Loucy (cell line): ENCODE measurements around the gene UNC5C.

Source experiments
- H2AFZ ChIP-seq: fragments of 200-600 bp; sonication (generic); 2 replicates; pipeline ENCODE4 v1.6.0; 2016; ENCODE audit warnings: antibody characterized with exemption, mild to moderate bottlenecking, low read length, moderate library complexity
- H3F3A ChIP-seq: fragments of 200-600 bp; 2 replicates; pipeline ENCODE4 v1.6.0; 2016; ENCODE audit warnings: antibody characterized with exemption, low read depth, mild to moderate bottlenecking
- H3K27me3 ChIP-seq: fragments of 200-600 bp; sonication (generic); 2 replicates; pipeline ENCODE4 v1.6.1; 2014; ENCODE audit warnings: low read length, mild to moderate bottlenecking; ENCODE audit not compliant: insufficient read depth, poor library complexity, severe bottlenecking
- H3K36me3 ChIP-seq: fragments of 200-600 bp; sonication (generic); 2 replicates; pipeline ENCODE4 v1.6.1; 2016; ENCODE audit warnings: low read length; ENCODE audit not compliant: insufficient read depth
- H3K4me1 ChIP-seq: fragments of 200-600 bp; sonication (generic); 2 replicates; pipeline ENCODE4 v1.5.1; 2014; ENCODE audit warnings: low read length, mild to moderate bottlenecking; ENCODE audit not compliant: insufficient read depth, poor library complexity, severe bottlenecking
- H3K4me2 ChIP-seq: fragments of 200-600 bp; sonication (generic); 2 replicates; pipeline ENCODE4 v1.6.0; 2014; ENCODE audit warnings: antibody characterized with exemption, low read length, low read depth, mild to moderate bottlenecking; ENCODE audit not compliant: poor library complexity, severe bottlenecking
- H3K4me3 ChIP-seq: fragments of 200-600 bp; sonication (generic); 2 replicates; pipeline ENCODE4 v1.5.1; 2014; ENCODE audit warnings: low read length, mild to moderate bottlenecking, mixed read lengths; ENCODE audit not compliant: poor library complexity, severe bottlenecking
- H3K79me2 ChIP-seq: fragments of 200-600 bp; sonication (generic); 2 replicates; pipeline ENCODE4 v1.6.1; 2014; ENCODE audit warnings: low read length; ENCODE audit not compliant: insufficient read depth
- H3K9ac ChIP-seq: fragments of 200-600 bp; sonication (generic); 2 replicates; pipeline ENCODE4 v1.6.0; 2014; ENCODE audit warnings: mild to moderate bottlenecking, low read depth, low read length, moderate library complexity; ENCODE audit not compliant: poor library complexity, severe bottlenecking
- H3K9me2 ChIP-seq: fragments of 200-600 bp; sonication (generic); replicated peaks from 2 replicates; pipeline ENCODE4 v1.6.1; 2016; ENCODE audit warnings: low read depth, low read length, mixed read lengths
- H3K9me3 ChIP-seq: fragments of 200-600 bp; sonication (generic); 2 replicates; pipeline ENCODE4 v1.6.1; 2014; ENCODE audit warnings: mild to moderate bottlenecking, antibody characterized with exemption, low read length, low read depth; ENCODE audit not compliant: insufficient read depth
- H4K20me1 ChIP-seq: fragments of 200-600 bp; sonication (generic); 2 replicates; pipeline ENCODE4 v1.6.0; 2014; ENCODE audit warnings: antibody characterized with exemption, low read length, mild to moderate bottlenecking; ENCODE audit not compliant: insufficient read depth, poor library complexity, severe bottlenecking
- CTCF ChIP-seq: fragments of 200-600 bp; sonication (generic); conservative IDR thresholded peaks from 2 replicates; pipeline ENCODE4 v1.5.1; 2014; ENCODE audit warnings: mild to moderate bottlenecking, antibody characterized with exemption, low read length
- EZH2phosphoT487 ChIP-seq: fragments of 200-600 bp; IDR thresholded peaks from 2 replicates; pipeline ENCODE4 v1.6.1; 2018; ENCODE audit warnings: antibody characterized with exemption, mild to moderate bottlenecking, moderate library complexity, borderline replicate concordance

UNC5C gene

GRCh38 chr4:95263960-95264359 lies 284.8 kb downstream of the UNC5C start:
- Histone ChIP-seq H3K4me2 (no peak overlapping the region), H3F3A (no peaks in the 10 kb centered on the region), H3K9ac (no peak overlapping the region), H3K9me2 (no peaks in the 10 kb centered on the region), H3K4me1 (no peaks in the 10 kb centered on the region), H3K9me3 (no peaks in the 10 kb centered on the region), H3K36me3 (no peaks in the 10 kb centered on the region), H3K4me3 (no peak overlapping the region), H2AFZ (no peak overlapping the region), H3K27me3 (no peaks in the 10 kb centered on the region), H4K20me1 (no peaks in the 10 kb centered on the region), H3K79me2 (no peaks in the 10 kb centered on the region)
- no peak for TF ChIP-seq EZH2phosphoT487
- no peak for TF ChIP-seq CTCF

- H3K27me3 ChIP-seq = no peaks in the 10 kb centered on the region
- H3K9ac ChIP-seq = no peak overlapping the region
- no peaks in the 10 kb centered on the region for H3K79me2 ChIP-seq
- no peaks in the 10 kb centered on the region for H3K9me2 ChIP-seq
- no peak overlapping the region for H3K4me2 ChIP-seq
- no peaks in the 10 kb centered on the region for H3K9me3 ChIP-seq
- no peak overlapping the region for H3K4me3 ChIP-seq
- H3K4me1 ChIP-seq = no peaks in the 10 kb centered on the region
- TF ChIP-seq EZH2phosphoT487 (no peak), CTCF (no peak)
- no peaks in the 10 kb centered on the region for H3F3A ChIP-seq
- no peak overlapping the region for H2AFZ ChIP-seq
- H3K36me3 ChIP-seq = no peaks in the 10 kb centered on the region
- H4K20me1 ChIP-seq = no peaks in the 10 kb centered on the region
Measured at GRCh38 chr4:95263391-95263790, 285.4 kb downstream of the UNC5C start.

- no peak for TF ChIP-seq EZH2phosphoT487
- Histone ChIP-seq H2AFZ (no peak overlapping the region), H3K27me3 (no peaks in the 10 kb centered on the region), H3K9ac (no peak overlapping the region), H3F3A (no peaks in the 10 kb centered on the region), H3K9me3 (no peaks in the 10 kb centered on the region), H3K4me3 (no peak overlapping the region), H3K36me3 (no peaks in the 10 kb centered on the region), H3K4me1 (no peaks in the 10 kb centered on the region), H3K4me2 (no peak overlapping the region), H3K79me2 (no peaks in the 10 kb centered on the region), H3K9me2 (no peaks in the 10 kb centered on the region), H4K20me1 (no peaks in the 10 kb centered on the region)
Measured at GRCh38 chr4:95256108-95256835, 292.5 kb downstream of the UNC5C start.
